Astrocyte (in vitro differentiated cells and primary cell): ENCODE data around the gene SLC39A8.

Experiments
- EZH2 ChIP-seq: IDR thresholded peaks from 2 replicates; pipeline ENCODE4 v1.6.1; 2012; ENCODE audit warnings: mild to moderate bottlenecking, low read length, inconsistent platforms; ENCODE audit not compliant: insufficient read depth
- TF ChIP-seq, protein P1 (sequence below): IDR thresholded peaks from 2 replicates; pipeline ENCODE4 v1.5.1; 2011; ENCODE audit warnings: low read depth, mild to moderate bottlenecking, inconsistent platforms, low read length, moderate library complexity; ENCODE audit not compliant: insufficient read depth

DNA sequence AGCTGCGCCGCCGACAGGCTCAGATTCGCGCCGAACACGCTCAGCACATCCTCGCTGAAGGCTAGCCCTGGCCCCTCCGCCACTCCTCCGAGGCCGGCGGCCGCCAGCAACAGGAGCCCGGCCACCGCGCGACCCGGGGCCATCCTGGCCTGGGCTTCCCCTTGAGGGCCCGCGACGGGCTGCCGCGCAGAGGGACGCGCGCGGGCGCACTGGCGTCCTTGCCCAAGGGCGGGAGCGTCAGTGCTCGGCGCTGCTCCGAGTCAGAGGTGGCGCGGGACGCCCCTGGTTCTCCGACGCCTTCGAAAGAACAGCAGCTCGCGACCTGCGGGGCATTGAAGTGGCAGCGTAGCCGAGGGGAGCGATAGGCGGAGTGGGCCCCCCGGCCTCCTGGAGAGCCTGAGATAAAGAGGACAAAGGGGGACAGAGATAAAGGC is 745 bp downstream of the SLC39A8 start:
- TF ChIP-seq, protein P1, sequence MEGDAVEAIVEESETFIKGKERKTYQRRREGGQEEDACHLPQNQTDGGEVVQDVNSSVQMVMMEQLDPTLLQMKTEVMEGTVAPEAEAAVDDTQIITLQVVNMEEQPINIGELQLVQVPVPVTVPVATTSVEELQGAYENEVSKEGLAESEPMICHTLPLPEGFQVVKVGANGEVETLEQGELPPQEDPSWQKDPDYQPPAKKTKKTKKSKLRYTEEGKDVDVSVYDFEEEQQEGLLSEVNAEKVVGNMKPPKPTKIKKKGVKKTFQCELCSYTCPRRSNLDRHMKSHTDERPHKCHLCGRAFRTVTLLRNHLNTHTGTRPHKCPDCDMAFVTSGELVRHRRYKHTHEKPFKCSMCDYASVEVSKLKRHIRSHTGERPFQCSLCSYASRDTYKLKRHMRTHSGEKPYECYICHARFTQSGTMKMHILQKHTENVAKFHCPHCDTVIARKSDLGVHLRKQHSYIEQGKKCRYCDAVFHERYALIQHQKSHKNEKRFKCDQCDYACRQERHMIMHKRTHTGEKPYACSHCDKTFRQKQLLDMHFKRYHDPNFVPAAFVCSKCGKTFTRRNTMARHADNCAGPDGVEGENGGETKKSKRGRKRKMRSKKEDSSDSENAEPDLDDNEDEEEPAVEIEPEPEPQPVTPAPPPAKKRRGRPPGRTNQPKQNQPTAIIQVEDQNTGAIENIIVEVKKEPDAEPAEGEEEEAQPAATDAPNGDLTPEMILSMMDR, result no peak
- no peak for TF ChIP-seq EZH2
